Occipital lobe (tissue), 1 donor: ENCODE measurements around the gene DHDDS. TPM values are rescaled to one million over a fixed set of nuclear protein-coding genes. Genes with fewer than 3 reads are reported as not detected.

ENCODE experiments used
- total RNA-seq: library from RNA; depleted of rRNA; stranded (reverse); fragments of >200 nt; gene quantifications from one replicate; pipeline ENCODE4 v1.2.3, GENCODE V29; 2014

Gene DHDDS
- total RNA-seq, 1 donor from 2014 or later: 27.3 TPM

Other genes starting within 250 kb of the DHDDS start
- not detected for gene CATSPER4, start 241.7 kb upstream of the DHDDS start, total RNA-seq
- gene CEP85, start 198.1 kb upstream of the DHDDS start, total RNA-seq: 11.5 TPM
- gene SH3BGRL3, start 152.2 kb upstream of the DHDDS start, total RNA-seq: 8.4 TPM
- 5.0 TPM for gene UBXN11, start 125.7 kb upstream of the DHDDS start, total RNA-seq
- gene CD52, start 114.4 kb upstream of the DHDDS start, total RNA-seq: 1.1 TPM
- 1.1 TPM for gene CRYBG2, start 78.2 kb upstream of the DHDDS start, total RNA-seq
- not detected for gene ZNF683, start 59.6 kb upstream of the DHDDS start, total RNA-seq
- gene LIN28A, start 21.5 kb upstream of the DHDDS start, total RNA-seq: not detected
- 228 TPM for gene HMGN2, start 40.1 kb downstream of the DHDDS start, total RNA-seq
- 4.2 TPM for gene RPS6KA1, start 97.4 kb downstream of the DHDDS start, total RNA-seq